Testis (tissue), 3 donors: Measurements from ENCODE around the gene RFX7. TPM values are rescaled to one million over a fixed set of nuclear protein-coding genes. Genes with fewer than 3 reads are reported as not detected.

Experiments used
- DNase-seq: peaks from one replicate; pipeline ENCODE4 v3.0.0-alpha.2; 2019
- H3K27ac ChIP-seq, 2 donors: fragments of 200-600 bp; sonication (generic); one replicate each; pipeline ENCODE4 v1.5.1; 2019
- H3K27me3 ChIP-seq: fragments of 200-600 bp; sonication (generic); one replicate; pipeline ENCODE4 v1.5.1; 2019
- H3K36me3 ChIP-seq: fragments of 200-600 bp; sonication (generic); one replicate; pipeline ENCODE4 v1.5.1; 2017; ENCODE audit warnings: low read depth; ENCODE audit errors: missing control alignments
- H3K4me1 ChIP-seq: fragments of 200-600 bp; sonication (generic); one replicate; pipeline ENCODE4 v1.5.1; 2019
- H3K4me3 ChIP-seq, 2 donors: fragments of 200-600 bp; sonication (generic); one replicate each; pipeline ENCODE4 v1.5.1; 2017 to 2019
- H3K9me3 ChIP-seq: fragments of 200-600 bp; sonication (generic); one replicate; pipeline ENCODE4 v1.5.1; 2017
- CTCF ChIP-seq, 3 experiments: fragments of 450-650 bp in 2 of 3; fragments of 200-600 bp in 1 of 3; sonication (generic) in 1 of 3; IDR thresholded peaks; one replicate each; pipeline ENCODE4 v1.5.1; 2016 to 2019; ENCODE audit warnings: antibody characterized with exemption in 3 of 3, mild to moderate bottlenecking in 2 of 3, moderate library complexity in 1 of 3
- POLR2A ChIP-seq: fragments of 450-650 bp; IDR thresholded peaks from one replicate; pipeline ENCODE4 v1.6.1; 2017; ENCODE audit warnings: antibody characterized with exemption, mild to moderate bottlenecking, moderate library complexity
- WGBS, 2 donors: methylation state at CpG; one replicate each; pipeline ENCODE4 v1.1.5; 2018; 5-methylcytosine and 5-hydroxymethylcytosine counted together
- intact Hi-C: fragments of 100-400 bp; cut with DNase I; formaldehyde crosslinking; loops from one replicate; pipeline ENCODE4 v1.15.1; 2023; ENCODE audit warnings: low total_unique reads
- polyA plus RNA-seq: library from polyadenylated mRNA; stranded (reverse); fragments of 350-450 nt; fragmentation: Illumina TruSeq; extraction: RNeasy Lipid Tissue Mini Kit (QIAGEN cat#74804); gene quantifications from one replicate; pipeline ENCODE4 v1.2.3, GENCODE V29; 2014; ENCODE audit warnings: low read depth, low replicate concordance; ENCODE audit not compliant: insufficient read depth
- total RNA-seq, 2 donors: library from RNA; depleted of rRNA; stranded (reverse); fragments of >200 nt; gene quantifications; one replicate each; pipeline ENCODE4 v1.2.3, GENCODE V29; 2016

The RFX7 gene
- total and polyA plus RNA-seq, 3 donors from 2014 or later, result 17.5 to 21.6 (median 19.7) TPM

- H3K4me3 ChIP-seq, result no peak overlapping the region
- no peaks in the 10 kb centered on the region for H3K4me1 ChIP-seq
- H3K27ac ChIP-seq, result no peak overlapping the region
- H3K27me3 ChIP-seq, result no peaks in the 10 kb centered on the region
- DNase-seq, result no peak
- no peaks in the 10 kb centered on the region for H3K36me3 ChIP-seq
- intact Hi-C loops, result no loop called here
- no peaks in the 10 kb centered on the region for H3K9me3 ChIP-seq
- 52 to 61% methylated on average over 4 of the region's 4 CpGs for WGBS, 2 donors
- no peak for TF ChIP-seq CTCF (IDR thresholded peaks at IDR 0.05)
- no peak for TF ChIP-seq POLR2A
These were observed 201.2 kb downstream of the RFX7 start for GRCh38 chr15:56042498-56042897.

- Histone ChIP-seq H3K27me3 (no peaks in the 10 kb centered on the region), H3K4me1 (no peaks in the 10 kb centered on the region), H3K4me3 (no peak overlapping the region), H3K27ac (no peak overlapping the region), H3K36me3 (no peaks in the 10 kb centered on the region), H3K9me3 (no peaks in the 10 kb centered on the region)
- DNase-seq, result no peak
- WGBS, 2 donors, result 78 to 100% methylated on average over 1 of the region's 1 CpG
- intact Hi-C loops, result no loop called here
- no peak for TF ChIP-seq POLR2A
- TF ChIP-seq CTCF (IDR thresholded peaks at IDR 0.05), result no peak
These were observed 201.6 kb downstream of the RFX7 start for GRCh38 chr15:56042031-56042430.

GRCh38 chr15:56040081-56041035 lies 203.3 kb downstream of the RFX7 start:
- DNase-seq, result peak; percentile 25
- Histone ChIP-seq H3K4me1 (no peaks in the 10 kb centered on the region), H3K4me3 (no peak overlapping the region), H3K36me3 (no peaks in the 10 kb centered on the region), H3K9me3 (no peaks in the 10 kb centered on the region), H3K27me3 (no peaks in the 10 kb centered on the region), H3K27ac (no peak overlapping the region)
- TF ChIP-seq CTCF (IDR thresholded peaks at IDR 0.05) (no peak), POLR2A (no peak)
- WGBS, 2 donors, result 64 to 67% methylated on average over 8 of the region's 8 CpGs
- intact Hi-C loops, result no loop called here

DNA sequence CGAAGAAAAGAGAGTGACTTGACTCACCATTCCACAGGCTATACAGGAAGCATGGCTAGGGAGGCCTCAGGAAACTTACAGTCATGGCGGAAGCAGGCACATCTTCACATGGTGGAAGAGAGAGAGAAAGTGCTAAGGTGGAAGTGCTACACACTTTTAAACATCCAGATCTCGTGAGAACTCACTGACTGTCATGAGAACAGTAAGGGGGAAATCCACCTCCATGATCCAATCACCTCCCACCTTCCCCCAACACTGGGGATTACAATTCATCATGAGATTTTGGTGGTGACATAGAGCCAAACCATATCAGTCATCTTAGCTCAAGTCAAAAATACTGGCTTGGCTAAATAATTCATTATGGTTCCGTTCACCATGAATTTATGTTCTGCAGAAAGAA lies 205.0 kb downstream of the RFX7 start:
- WGBS, 2 donors, result 88% methylated on average over 4 of the region's 4 CpGs
- H3K4me1 ChIP-seq, result no peaks in the 10 kb centered on the region
- TF ChIP-seq POLR2A, result no peak
- no peak for TF ChIP-seq CTCF (IDR thresholded peaks at IDR 0.05)

More for the DNA sequence above, 205.0 kb downstream of the RFX7 start:
- no peaks in the 10 kb centered on the region for H3K9me3 ChIP-seq
- H3K36me3 ChIP-seq, result no peaks in the 10 kb centered on the region
- DNase-seq, result no peak
- intact Hi-C loops, result no loop called here
- no peaks in the 10 kb centered on the region for H3K27me3 ChIP-seq
- no peak overlapping the region for H3K4me3 ChIP-seq
- H3K27ac ChIP-seq, result no peak overlapping the region
